OCI-LY3 (cell line): ENCODE measurements around the gene CHSY3.

Experiments
- H2AFZ ChIP-seq: fragments of 200-600, 300-600 bp; shearing (Covaris generic); 2 replicates; pipeline ENCODE4 v1.6.0; 2014; ENCODE audit warnings: antibody characterized with exemption, low read depth, low read length
- H3K27ac ChIP-seq: fragments of 200-600, 300-600 bp; sonication (generic); 2 replicates; pipeline ENCODE4 v1.5.1; 2014; ENCODE audit warnings: mild to moderate bottlenecking, low read length, moderate library complexity, mixed read lengths
- H3K27me3 ChIP-seq: fragments of 200-600, 300-600 bp; sonication (generic); 2 replicates; pipeline ENCODE4 v1.6.1; 2014; ENCODE audit warnings: low read depth, low read length, mixed read lengths
- H3K36me3 ChIP-seq: fragments of 200-600, 300-600 bp; sonication (generic); replicated peaks from 2 replicates; pipeline ENCODE3; 2014; ENCODE audit warnings: low read depth, low read length, mixed read lengths
- H3K4me1 ChIP-seq: fragments of 300-600, 200-600 bp; sonication (generic); 2 replicates; pipeline ENCODE4 v1.6.1; 2014; ENCODE audit warnings: low read length, mixed read lengths
- H3K4me2 ChIP-seq: fragments of 200-600, 300-600 bp; sonication (generic); 2 replicates; pipeline ENCODE4 v1.6.1; 2014; ENCODE audit warnings: low read length, mixed read lengths
- H3K4me3 ChIP-seq: fragments of 300-600, 200-600 bp; sonication (generic); 2 replicates; pipeline ENCODE4 v1.5.1; 2014; ENCODE audit warnings: antibody characterized with exemption, mild to moderate bottlenecking, low read length, moderate library complexity
- H3K79me2 ChIP-seq: fragments of 300-600, 200-600 bp; shearing (Covaris generic); 2 replicates; pipeline ENCODE4 v1.6.1; 2014; ENCODE audit warnings: mild to moderate bottlenecking, low read length, mixed read lengths
- H3K9ac ChIP-seq: fragments of 300-600, 200-600 bp; shearing (Covaris generic); 2 replicates; pipeline ENCODE4 v1.6.0; 2014; ENCODE audit warnings: mild to moderate bottlenecking, low read length, moderate library complexity
- H3K9me3 ChIP-seq: fragments of 200-600, 300-600 bp; shearing (Covaris generic); 2 replicates; pipeline ENCODE4 v1.6.1; 2014; ENCODE audit warnings: low read length, mixed read lengths; ENCODE audit not compliant: insufficient read depth
- H4K20me1 ChIP-seq: fragments of 200-600, 300-600 bp; sonication (generic); 2 replicates; pipeline ENCODE4 v1.6.1; 2016; ENCODE audit warnings: low read length, mixed read lengths; ENCODE audit not compliant: insufficient read depth
- CTCF ChIP-seq: fragments of 200-600, 300-600 bp; sonication (generic); IDR thresholded peaks from 2 replicates; pipeline ENCODE4 v1.5.1; 2014; ENCODE audit warnings: antibody characterized with exemption, low read length, low read depth
- EZH2phosphoT487 ChIP-seq: fragments of 200-600 bp; shearing (Covaris generic); IDR thresholded peaks from 2 replicates; pipeline ENCODE4 v1.6.1; 2018; ENCODE audit warnings: antibody characterized with exemption, mixed run types, low read depth

Gene CHSY3

GRCh38 chr5:130109152-130109551 is 204.9 kb downstream of the CHSY3 start:
- no peaks in the 10 kb centered on the region for H3K36me3 ChIP-seq
- no peaks in the 10 kb centered on the region for H4K20me1 ChIP-seq
- H3K4me1 ChIP-seq: peaks cover 15% of the 10 kb centered on the region
- TF ChIP-seq EZH2phosphoT487 (no peak), CTCF (peak; percentile 58)
- no peak overlapping the region for H3K9ac ChIP-seq
- no peaks in the 10 kb centered on the region for H3K79me2 ChIP-seq
- H3K4me2 ChIP-seq: no peak overlapping the region
- no peaks in the 10 kb centered on the region for H3K27me3 ChIP-seq
- no peak overlapping the region for H3K27ac ChIP-seq
- no peaks in the 10 kb centered on the region for H3K9me3 ChIP-seq
- no peak overlapping the region for H3K4me3 ChIP-seq
- no peak overlapping the region for H2AFZ ChIP-seq

- H3K27ac ChIP-seq: no peak overlapping the region
- H3K79me2 ChIP-seq: no peaks in the 10 kb centered on the region
- H3K9ac ChIP-seq: no peak overlapping the region
- H3K4me2 ChIP-seq: no peak overlapping the region
- peaks cover 15% of the 10 kb centered on the region for H3K4me1 ChIP-seq
- H3K9me3 ChIP-seq: no peaks in the 10 kb centered on the region
- TF ChIP-seq CTCF (no peak), EZH2phosphoT487 (no peak)
- no peaks in the 10 kb centered on the region for H3K27me3 ChIP-seq
- no peaks in the 10 kb centered on the region for H4K20me1 ChIP-seq
- no peak overlapping the region for H2AFZ ChIP-seq
- H3K36me3 ChIP-seq: no peaks in the 10 kb centered on the region
- H3K4me3 ChIP-seq: no peak overlapping the region
These were observed 206.1 kb downstream of the CHSY3 start for GRCh38 chr5:130110328-130110727.

GRCh38 chr5:130111746-130112145 is 207.5 kb downstream of the CHSY3 start:
- no peak overlapping the region for H3K27ac ChIP-seq
- no peaks in the 10 kb centered on the region for H3K9me3 ChIP-seq
- peaks cover 5% of the 10 kb centered on the region; the same call in 1 of the 2 replicates for H3K27me3 ChIP-seq
- H3K4me1 ChIP-seq: peaks cover 15% of the 10 kb centered on the region
- no peaks in the 10 kb centered on the region for H3K79me2 ChIP-seq
- H3K4me2 ChIP-seq: peak overlapping the region; percentile 79
- H3K4me3 ChIP-seq: peak overlapping the region; percentile 47
- TF ChIP-seq EZH2phosphoT487 (no peak), CTCF (no peak)
- no peak overlapping the region for H2AFZ ChIP-seq
- H3K36me3 ChIP-seq: no peaks in the 10 kb centered on the region
- H3K9ac ChIP-seq: no peak overlapping the region
- H4K20me1 ChIP-seq: no peaks in the 10 kb centered on the region

GRCh38 chr5:130112246-130112645 is 208.0 kb downstream of the CHSY3 start:
- H3K27me3 ChIP-seq: peaks cover 8% of the 10 kb centered on the region; the same call in 1 of the 2 replicates
- no peaks in the 10 kb centered on the region for H3K9me3 ChIP-seq
- H3K27ac ChIP-seq: no peak overlapping the region
- H3K9ac ChIP-seq: no peak overlapping the region
- H3K79me2 ChIP-seq: no peaks in the 10 kb centered on the region
- no peak for TF ChIP-seq EZH2phosphoT487
- peaks cover 15% of the 10 kb centered on the region for H3K4me1 ChIP-seq
- H2AFZ ChIP-seq: no peak overlapping the region
- H3K4me3 ChIP-seq: peak overlapping the region; percentile 47; the same call in 1 of the 2 replicates
- H4K20me1 ChIP-seq: no peaks in the 10 kb centered on the region
- no peaks in the 10 kb centered on the region for H3K36me3 ChIP-seq
- H3K4me2 ChIP-seq: peak overlapping the region; percentile 79
